Left lung (tissue), 10 donors: Measurements from ENCODE around the gene HEY2. TPM values are rescaled to one million over a fixed set of nuclear protein-coding genes. Genes with fewer than 3 reads are reported as not detected.

Source experiments
- ATAC-seq: fragments of 200-7000 bp; cut with Tn5 transposase; one replicate; pipeline ENCODE4 v1.9.1; 2020; ENCODE audit warnings: moderate library complexity
- DNase-seq, 4 donors: peaks; one replicate each; pipeline ENCODE4 v3.0.0-alpha.2; 2013 to 2020
- H3K27ac ChIP-seq, 2 donors: fragments of 200-600 bp; sonication (generic) in 1 of 2; one replicate each; pipeline versions ENCODE4 v1.5.0 to v1.8.0; 2020 to 2021
- H3K27me3 ChIP-seq, 2 donors: fragments of 200-600 bp; sonication (generic) in 1 of 2; one replicate each; pipeline versions ENCODE4 v1.5.0 to v1.8.0; 2020 to 2021
- H3K36me3 ChIP-seq, 2 donors: fragments of 200-600 bp; sonication (generic) in 1 of 2; one replicate each; pipeline versions ENCODE4 v1.5.0 to v1.8.0; 2020 to 2021
- H3K4me1 ChIP-seq, 2 donors: fragments of 200-600 bp; one replicate each; pipeline ENCODE4 v1.8.0; 2021
- H3K4me3 ChIP-seq, 2 donors: fragments of 200-600 bp; sonication (generic) in 1 of 2; one replicate each; pipeline versions ENCODE4 v1.5.0 to v1.8.0; 2020 to 2021; ENCODE audit warnings: mild to moderate bottlenecking in 1 of 2
- H3K9me3 ChIP-seq, 2 donors: fragments of 200-600 bp; sonication (generic) in 1 of 2; one replicate each; pipeline versions ENCODE4 v1.5.0 to v1.8.0; 2020 to 2021
- intact Hi-C, 2 donors: fragments of 100-400 bp; cut with DNase I; formaldehyde crosslinking; loops; one replicate each; pipeline versions ENCODE4 v1.11.2 to v1.14.2; 2022
- polyA plus RNA-seq, 6 donors: library from polyadenylated mRNA; unstranded; fragments of 120-200 nt; gene quantifications; one replicate each; pipeline ENCODE4 v1.2.1, GENCODE V29; 2013; ENCODE audit not compliant: insufficient read length in 6 of 6
- total RNA-seq, 2 donors: library from RNA; stranded (reverse); fragmentation: NEBNext Ultra II Directional; extraction: Animal tissue kit (Norgen Biotek cat#: 25700); gene quantifications; one replicate each; pipeline ENCODE4 v1.2.1, GENCODE V29; 2021
- TF ChIP-seq, protein P1 (sequence below), 2 donors: fragments of 200-600 bp; sonication (generic) in 1 of 2; IDR thresholded peaks; one replicate each; pipeline versions ENCODE4 v1.5.0 to v1.8.0; 2021; ENCODE audit warnings: antibody characterized with exemption in 2 of 2
- donor health status: DM: no; HTN: yes; CAD: no.
- donor health status: DM: no; HTN: no; CAD: no.

HEY2 gene
- total and polyA plus RNA-seq, 8 donors = 1.1 to 3.6 (median 1.5) TPM

DNA sequence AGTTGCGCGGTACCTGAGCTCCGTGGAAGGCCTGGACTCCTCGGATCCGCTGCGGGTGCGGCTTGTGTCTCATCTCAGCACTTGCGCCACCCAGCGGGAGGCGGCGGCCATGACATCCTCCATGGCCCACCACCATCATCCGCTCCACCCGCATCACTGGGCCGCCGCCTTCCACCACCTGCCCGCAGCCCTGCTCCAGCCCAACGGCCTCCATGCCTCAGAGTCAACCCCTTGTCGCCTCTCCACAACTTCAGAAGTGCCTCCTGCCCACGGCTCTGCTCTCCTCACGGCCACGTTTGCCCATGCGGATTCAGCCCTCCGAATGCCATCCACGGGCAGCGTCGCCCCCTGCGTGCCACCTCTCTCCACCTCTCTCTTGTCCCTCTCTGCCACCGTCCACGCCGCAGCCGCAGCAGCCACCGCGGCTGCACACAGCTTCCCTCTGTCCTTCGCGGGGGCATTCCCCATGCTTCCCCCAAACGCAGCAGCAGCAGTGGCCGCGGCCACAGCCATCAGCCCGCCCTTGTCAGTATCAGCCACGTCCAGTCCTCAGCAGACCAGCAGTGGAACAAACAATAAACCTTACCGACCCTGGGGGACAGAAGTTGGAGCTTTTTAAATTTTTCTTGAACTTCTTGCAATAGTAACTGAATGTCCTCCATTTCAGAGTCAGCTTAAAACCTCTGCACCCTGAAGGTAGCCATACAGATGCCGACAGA, 9.9 kb downstream of the HEY2 start:
- Histone ChIP-seq H3K4me3 (no peak overlapping the region), H3K9me3 (no peaks in the 10 kb centered on the region), H3K27me3 (peaks cover 11 to 71% of the 10 kb centered on the region in 2 donors), H3K4me1 (no peaks in the 10 kb centered on the region), H3K27ac (no peak overlapping the region), H3K36me3 (peaks cover 0 to 6% of the 10 kb centered on the region in 2 donors)
- TF ChIP-seq, protein P1, sequence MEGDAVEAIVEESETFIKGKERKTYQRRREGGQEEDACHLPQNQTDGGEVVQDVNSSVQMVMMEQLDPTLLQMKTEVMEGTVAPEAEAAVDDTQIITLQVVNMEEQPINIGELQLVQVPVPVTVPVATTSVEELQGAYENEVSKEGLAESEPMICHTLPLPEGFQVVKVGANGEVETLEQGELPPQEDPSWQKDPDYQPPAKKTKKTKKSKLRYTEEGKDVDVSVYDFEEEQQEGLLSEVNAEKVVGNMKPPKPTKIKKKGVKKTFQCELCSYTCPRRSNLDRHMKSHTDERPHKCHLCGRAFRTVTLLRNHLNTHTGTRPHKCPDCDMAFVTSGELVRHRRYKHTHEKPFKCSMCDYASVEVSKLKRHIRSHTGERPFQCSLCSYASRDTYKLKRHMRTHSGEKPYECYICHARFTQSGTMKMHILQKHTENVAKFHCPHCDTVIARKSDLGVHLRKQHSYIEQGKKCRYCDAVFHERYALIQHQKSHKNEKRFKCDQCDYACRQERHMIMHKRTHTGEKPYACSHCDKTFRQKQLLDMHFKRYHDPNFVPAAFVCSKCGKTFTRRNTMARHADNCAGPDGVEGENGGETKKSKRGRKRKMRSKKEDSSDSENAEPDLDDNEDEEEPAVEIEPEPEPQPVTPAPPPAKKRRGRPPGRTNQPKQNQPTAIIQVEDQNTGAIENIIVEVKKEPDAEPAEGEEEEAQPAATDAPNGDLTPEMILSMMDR (IDR thresholded peaks at IDR 0.05) = no peak
- peak in 1 of 4 donors; percentile 75 for DNase-seq
- ATAC-seq = no peak
- intact Hi-C loops = no loop called here

DNA sequence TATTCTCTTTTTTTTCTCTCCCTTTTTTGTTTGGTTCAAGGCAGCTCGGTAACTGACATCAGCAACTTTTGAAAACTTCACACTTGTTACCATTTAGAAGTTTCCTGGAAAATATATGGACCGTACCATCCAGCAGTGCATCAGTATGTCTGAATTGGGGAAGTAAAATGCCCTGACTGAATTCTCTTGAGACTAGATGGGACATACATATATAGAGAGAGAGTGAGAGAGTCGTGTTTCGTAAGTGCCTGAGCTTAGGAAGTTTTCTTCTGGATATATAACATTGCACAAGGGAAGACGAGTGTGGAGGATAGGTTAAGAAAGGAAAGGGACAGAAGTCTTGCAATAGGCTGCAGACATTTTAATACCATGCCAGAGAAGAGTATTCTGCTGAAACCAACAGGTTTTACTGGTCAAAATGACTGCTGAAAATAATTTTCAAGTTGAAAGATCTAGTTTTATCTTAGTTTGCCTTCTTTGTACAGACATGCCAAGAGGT, 10.6 kb downstream of the HEY2 start:
- TF ChIP-seq, protein P1 (IDR thresholded peaks at IDR 0.05) = no peak
- H3K27me3 ChIP-seq = peaks cover 11 to 64% of the 10 kb centered on the region in 2 donors
- intact Hi-C loops = loop anchor here in 1 of 2 donors (10.0 kb wide), 1 partner anchor 455 kb away; the partner anchor contains the start of gene HDDC2
- ATAC-seq (no peak), DNase-seq (no peak)
- H3K36me3 ChIP-seq = peaks cover 0 to 6% of the 10 kb centered on the region in 2 donors
- H3K4me3 ChIP-seq = no peak overlapping the region
- no peak overlapping the region for H3K27ac ChIP-seq
- no peaks in the 10 kb centered on the region for H3K4me1 ChIP-seq
- H3K9me3 ChIP-seq = no peaks in the 10 kb centered on the region

DNA sequence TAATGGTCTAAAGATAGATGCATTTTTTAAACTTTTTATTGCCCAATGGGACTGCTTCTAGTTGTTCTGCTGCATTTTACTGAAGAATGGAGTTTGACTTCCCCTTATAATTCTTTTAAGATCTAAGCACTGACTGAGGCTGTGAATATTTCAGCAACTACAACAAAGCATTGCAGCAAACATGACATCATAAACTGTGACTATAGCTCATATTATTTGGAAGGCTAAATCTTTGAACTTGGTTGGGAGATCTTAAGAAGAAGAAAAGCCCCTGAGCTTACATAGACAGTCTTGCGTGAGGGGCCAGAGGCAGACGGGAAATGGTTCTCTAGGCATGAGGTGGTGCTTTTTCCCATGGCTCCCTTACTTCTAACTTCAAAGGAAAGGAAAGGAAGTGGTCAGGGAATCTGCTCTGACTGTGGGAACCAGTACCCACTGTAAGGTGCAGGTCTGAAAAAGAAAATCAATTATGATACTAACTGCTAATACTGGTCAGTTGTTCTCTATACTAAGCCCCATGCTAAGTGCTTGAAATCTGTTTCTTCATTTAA, 14.8 kb downstream of the HEY2 start:
- no peaks in the 10 kb centered on the region for H3K9me3 ChIP-seq
- H3K4me3 ChIP-seq = no peak overlapping the region
- intact Hi-C loops = loop anchor here in 1 of 2 donors (10.0 kb wide), 1 partner anchor 459 kb away; the partner anchor contains the start of gene HDDC2
- H3K27me3 ChIP-seq = peaks cover 0 to 41% of the 10 kb centered on the region in 2 donors
- H3K36me3 ChIP-seq = peaks cover 0 to 2% of the 10 kb centered on the region in 2 donors
- ATAC-seq = no peak
- TF ChIP-seq, protein P1 (IDR thresholded peaks at IDR 0.05) = no peak
- no peak overlapping the region for H3K27ac ChIP-seq
- DNase-seq = no peak
- H3K4me1 ChIP-seq = no peaks in the 10 kb centered on the region

DNA sequence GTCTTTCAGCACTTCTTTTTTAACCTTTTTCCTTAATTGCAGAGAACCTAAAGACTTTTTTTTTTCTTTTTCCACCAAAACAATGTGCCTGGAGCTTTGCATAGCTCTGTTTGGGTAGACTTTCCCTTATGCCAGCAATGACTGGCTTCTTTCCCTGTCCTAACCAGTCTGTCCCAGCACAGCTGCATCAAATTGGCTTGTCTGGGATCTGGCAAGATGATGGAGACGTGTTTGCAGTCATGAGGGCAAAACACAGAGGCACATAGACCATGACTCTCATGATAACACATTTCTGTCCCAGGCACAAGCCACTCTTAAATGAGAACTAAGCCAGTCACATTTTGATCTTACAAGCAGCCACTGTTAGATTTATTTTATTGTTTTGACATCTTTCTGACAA, 16.5 kb downstream of the HEY2 start:
- intact Hi-C loops = loop anchor here (5.0 to 10.0 kb wide), 2 partner anchors 454 to 461 kb away; partner anchors contain the start of gene HDDC2 (in 1 of the 2)
- peaks cover 0 to 29% of the 10 kb centered on the region in 2 donors for H3K27me3 ChIP-seq
- TF ChIP-seq, protein P1 (IDR thresholded peaks at IDR 0.05) = no peak

DNA sequence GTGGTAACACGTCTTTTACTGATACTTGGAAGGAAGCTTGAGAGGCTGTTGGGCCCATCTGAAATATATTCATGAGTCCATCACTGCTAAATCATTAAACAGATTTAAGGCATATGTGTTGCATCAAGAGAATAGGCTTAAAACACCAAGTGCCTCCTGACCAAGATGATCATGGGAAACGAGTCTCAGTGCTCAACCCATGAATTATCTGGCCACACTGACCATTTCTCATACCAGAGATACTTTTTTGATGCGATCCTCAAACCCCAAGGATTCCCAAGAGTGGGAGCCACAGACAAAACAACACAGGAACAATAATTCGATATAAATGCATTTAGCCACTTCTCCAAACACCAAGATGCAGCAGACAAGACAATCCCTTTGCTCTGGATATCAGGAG, 17.2 kb downstream of the HEY2 start:
- intact Hi-C loops = loop anchor here (5.0 to 10.0 kb wide), 2 partner anchors 454 to 462 kb away; partner anchors contain the start of gene HDDC2 (in 1 of the 2)

More for the DNA sequence above, 16.5 kb downstream of the HEY2 start:
- DNase-seq (no peak), ATAC-seq (no peak)
- Histone ChIP-seq H3K9me3 (no peaks in the 10 kb centered on the region), H3K36me3 (no peaks in the 10 kb centered on the region), H3K27ac (no peak overlapping the region), H3K4me3 (no peak overlapping the region), H3K4me1 (no peaks in the 10 kb centered on the region)

More for the DNA sequence above, 17.2 kb downstream of the HEY2 start:
- Histone ChIP-seq H3K36me3 (no peaks in the 10 kb centered on the region), H3K27ac (no peak overlapping the region), H3K9me3 (no peaks in the 10 kb centered on the region), H3K4me1 (no peaks in the 10 kb centered on the region), H3K4me3 (no peak overlapping the region), H3K27me3 (peaks cover 0 to 25% of the 10 kb centered on the region in 2 donors)
- TF ChIP-seq, protein P1 (IDR thresholded peaks at IDR 0.05) = no peak
- ATAC-seq = no peak
- DNase-seq = no peak
